CD14-positive monocyte (primary cell): Measurements from ENCODE around the gene FBXO28. TPM values are rescaled to one million over a fixed set of nuclear protein-coding genes. Genes with fewer than 3 reads are reported as not detected.

ENCODE experiments used
- DNase-seq, 3 donors: peaks; one replicate each; pipeline ENCODE4 v3.0.0-alpha.2; 2011 to 2022
- H2AFZ ChIP-seq: 2 replicates; pipeline ENCODE4 v1.6.0; 2012; ENCODE audit warnings: mild to moderate bottlenecking, low read depth, low read length, inconsistent platforms; ENCODE audit not compliant: insufficient read depth, poor library complexity, severe bottlenecking
- H3K27ac ChIP-seq, 2 donors: 1 replicate in 1 of 2; 2 replicates in 1 of 2; pipeline ENCODE4 v1.5.1; 2012 to 2013; ENCODE audit warnings: low read length in 2 of 2, control low read depth in 1 of 2, inconsistent platforms in 1 of 2, low read depth in 1 of 2, mild to moderate bottlenecking in 1 of 2
- H3K27me3 ChIP-seq, 2 donors: one replicate each; pipeline versions ENCODE4 v1.6.0 to v1.6.1; 2011 to 2013; ENCODE audit warnings: low read length in 2 of 2; ENCODE audit not compliant: control insufficient read depth in 2 of 2, insufficient read depth in 2 of 2
- H3K36me3 ChIP-seq, 2 donors: replicated peaks in 1 of 2; 1 replicate in 1 of 2; 2 replicates in 1 of 2; pipeline versions ENCODE4 v1.5.1 to v1.6.1; 2012 to 2013; ENCODE audit warnings: low read length in 2 of 2, control low read depth in 1 of 2, inconsistent platforms in 1 of 2, mild to moderate bottlenecking in 1 of 2; ENCODE audit not compliant: insufficient read depth in 2 of 2, control insufficient read depth in 1 of 2
- H3K4me1 ChIP-seq, 2 donors: 1 replicate in 1 of 2; 2 replicates in 1 of 2; pipeline versions ENCODE4 v1.5.1 to v1.6.1; 2012 to 2013; ENCODE audit warnings: low read length in 2 of 2, control low read depth in 1 of 2, inconsistent platforms in 1 of 2, mild to moderate bottlenecking in 1 of 2, moderate library complexity in 1 of 2; ENCODE audit not compliant: insufficient read depth in 2 of 2, control insufficient read depth in 1 of 2
- H3K4me2 ChIP-seq: replicated peaks from 2 replicates; pipeline ENCODE3; 2012; ENCODE audit warnings: low read length, moderate library complexity, mild to moderate bottlenecking; ENCODE audit not compliant: poor library complexity, severe bottlenecking; ENCODE audit errors: extremely low read depth
- H3K4me3 ChIP-seq, 3 experiments: fragments of 200-600 bp in 1 of 3; sonication (generic) in 1 of 3; replicated peaks in 1 of 3; 1 replicate in 2 of 3; 2 replicates in 1 of 3; pipeline ENCODE4 v1.5.1; 2011 to 2013; ENCODE audit warnings: low read length in 3 of 3, mild to moderate bottlenecking in 3 of 3, control low read depth in 2 of 3, low read depth in 2 of 3, inconsistent platforms in 1 of 3, moderate library complexity in 1 of 3
- H3K79me2 ChIP-seq: 2 replicates; pipeline ENCODE4 v1.6.0; 2012; ENCODE audit warnings: mild to moderate bottlenecking, control low read depth, inconsistent platforms, low read length, moderate library complexity; ENCODE audit not compliant: insufficient read depth
- H3K9ac ChIP-seq: 2 replicates; pipeline ENCODE4 v1.6.0; 2017; ENCODE audit warnings: low read length, mild to moderate bottlenecking; ENCODE audit not compliant: insufficient read depth, poor library complexity, severe bottlenecking
- H3K9me3 ChIP-seq, 2 donors: replicated peaks in 1 of 2; 1 replicate in 1 of 2; 2 replicates in 1 of 2; pipeline versions ENCODE4 v1.5.1 to v1.6.1; 2012 to 2013; ENCODE audit warnings: low read length in 2 of 2, control low read depth in 1 of 2; ENCODE audit not compliant: control insufficient read depth in 1 of 2, insufficient read depth in 1 of 2
- H4K20me1 ChIP-seq: 2 replicates; pipeline ENCODE4 v1.6.0; 2012; ENCODE audit warnings: mild to moderate bottlenecking, low read length, control low read depth, moderate library complexity; ENCODE audit not compliant: insufficient read depth
- H3K27ac Mint-ChIP-seq, 7 donors: one replicate each; pipeline ENCODE4 v1.8.0; 2020; ENCODE audit warnings: mild to moderate bottlenecking in 7 of 7, mixed read lengths in 7 of 7, moderate library complexity in 6 of 7, inconsistent platforms in 2 of 7
- H3K27me3 Mint-ChIP-seq, 3 donors: one replicate each; pipeline ENCODE4 v1.8.0; 2021 to 2022; ENCODE audit warnings: low read depth in 3 of 3, mild to moderate bottlenecking in 3 of 3, mixed read lengths in 3 of 3, moderate library complexity in 3 of 3, inconsistent platforms in 1 of 3
- H3K36me3 Mint-ChIP-seq, 2 donors: one replicate each; pipeline ENCODE4 v1.8.0; 2020; ENCODE audit warnings: mixed read lengths in 2 of 2, inconsistent platforms in 1 of 2, mild to moderate bottlenecking in 1 of 2
- H3K4me1 Mint-ChIP-seq: one replicate; pipeline ENCODE4 v1.8.0; 2020; ENCODE audit warnings: mild to moderate bottlenecking, mixed read lengths
- H3K4me3 Mint-ChIP-seq, 2 donors: one replicate each; pipeline ENCODE4 v1.8.0; 2020; ENCODE audit warnings: mild to moderate bottlenecking in 2 of 2, mixed read lengths in 2 of 2, moderate library complexity in 1 of 2
- H3K9me3 Mint-ChIP-seq, 7 donors: one replicate each; pipeline ENCODE4 v1.8.0; 2020 to 2022; ENCODE audit warnings: mixed read lengths in 7 of 7, mild to moderate bottlenecking in 6 of 7, moderate library complexity in 6 of 7, inconsistent platforms in 2 of 7
- WGBS: methylation state at CpG from one replicate; pipeline ENCODE4 v1.1.5; 2013; ENCODE audit warnings: missing lambda C conversion rate; ENCODE audit not compliant: insufficient coverage; 5-methylcytosine and 5-hydroxymethylcytosine counted together
- intact Hi-C, 2 donors: fragments of 100-400 bp; cut with micrococcal nuclease; formaldehyde crosslinking; loops; one replicate each; pipeline versions ENCODE4 v1.15.0 to v1.15.1; 2023
- polyA plus RNA-seq, 3 donors: library from polyadenylated mRNA; depleted of rRNA in 1 of 3; unstranded in 2 of 3; stranded (reverse) in 1 of 3; fragments of 300-500 nt in 2 of 3; fragments of >200 nt in 1 of 3; fragmentation: Illumina TruSeq in 2 of 3; gene quantifications; 1 replicate in 2 of 3; 2 replicates in 1 of 3; pipeline ENCODE4 v1.2.3, GENCODE V29; 2012 to 2021
- TF ChIP-seq, protein P1 (sequence below): fragments of 200-600 bp; IDR thresholded peaks from one replicate; pipeline ENCODE4 v1.8.0; 2022; ENCODE audit warnings: antibody characterized with exemption, mild to moderate bottlenecking

FBXO28 gene
- polyA plus RNA-seq, 3 donors, result 12.9 to 15.8 (median 13.0) TPM

DNA sequence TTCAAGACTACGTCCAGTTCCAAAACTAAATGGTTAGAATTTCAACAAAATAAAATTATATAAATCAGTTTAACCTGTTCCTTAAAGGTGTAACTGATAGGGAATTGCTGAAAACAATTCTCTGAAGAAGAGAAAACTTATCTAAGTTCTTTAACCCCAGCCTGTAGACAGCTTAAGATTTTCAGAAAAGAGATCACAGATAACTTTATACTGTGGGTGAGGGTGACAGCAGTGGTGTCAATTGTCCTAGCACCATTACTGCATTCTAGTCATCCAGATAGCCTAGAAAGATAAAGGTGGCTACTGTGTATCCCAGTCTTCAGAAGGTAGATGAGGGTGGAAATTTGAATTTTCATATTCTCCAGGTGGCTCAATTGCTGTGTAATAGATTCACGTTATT lies 49.4 kb downstream of the FBXO28 start:
- no peak overlapping the region for H3K4me3 ChIP-seq
- H3K27me3 Mint-ChIP-seq, result peaks cover 0 to 1% (median 0%) of the 10 kb centered on the region in 3 donors
- no peaks in the 10 kb centered on the region for H3K9me3 Mint-ChIP-seq
- WGBS, result no CpG with 5 or more reads among the region's 2 CpGs
- TF ChIP-seq, protein P1, sequence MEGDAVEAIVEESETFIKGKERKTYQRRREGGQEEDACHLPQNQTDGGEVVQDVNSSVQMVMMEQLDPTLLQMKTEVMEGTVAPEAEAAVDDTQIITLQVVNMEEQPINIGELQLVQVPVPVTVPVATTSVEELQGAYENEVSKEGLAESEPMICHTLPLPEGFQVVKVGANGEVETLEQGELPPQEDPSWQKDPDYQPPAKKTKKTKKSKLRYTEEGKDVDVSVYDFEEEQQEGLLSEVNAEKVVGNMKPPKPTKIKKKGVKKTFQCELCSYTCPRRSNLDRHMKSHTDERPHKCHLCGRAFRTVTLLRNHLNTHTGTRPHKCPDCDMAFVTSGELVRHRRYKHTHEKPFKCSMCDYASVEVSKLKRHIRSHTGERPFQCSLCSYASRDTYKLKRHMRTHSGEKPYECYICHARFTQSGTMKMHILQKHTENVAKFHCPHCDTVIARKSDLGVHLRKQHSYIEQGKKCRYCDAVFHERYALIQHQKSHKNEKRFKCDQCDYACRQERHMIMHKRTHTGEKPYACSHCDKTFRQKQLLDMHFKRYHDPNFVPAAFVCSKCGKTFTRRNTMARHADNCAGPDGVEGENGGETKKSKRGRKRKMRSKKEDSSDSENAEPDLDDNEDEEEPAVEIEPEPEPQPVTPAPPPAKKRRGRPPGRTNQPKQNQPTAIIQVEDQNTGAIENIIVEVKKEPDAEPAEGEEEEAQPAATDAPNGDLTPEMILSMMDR, result no peak
- H3K4me3 Mint-ChIP-seq, result no peak overlapping the region
- intact Hi-C loops, result no loop called here
- peaks cover 20 to 39% of the 10 kb centered on the region in 2 donors for H3K36me3 ChIP-seq
- H3K9me3 ChIP-seq, result no peaks in the 10 kb centered on the region
- H3K27ac Mint-ChIP-seq, result no peak overlapping the region
- H3K9ac ChIP-seq, result no peak overlapping the region
- DNase-seq, result no peak
- H4K20me1 ChIP-seq, result no peaks in the 10 kb centered on the region
- peaks cover 6 to 15% of the 10 kb centered on the region in 2 donors for H3K4me1 ChIP-seq
- no peak overlapping the region for H2AFZ ChIP-seq
- H3K4me2 ChIP-seq, result no peak overlapping the region
- H3K4me1 Mint-ChIP-seq, result peaks cover 13% of the 10 kb centered on the region
- H3K79me2 ChIP-seq, result no peaks in the 10 kb centered on the region
- no peaks in the 10 kb centered on the region for H3K27me3 ChIP-seq
- H3K36me3 Mint-ChIP-seq, result peaks cover 17 to 19% of the 10 kb centered on the region in 2 donors
- no peak overlapping the region for H3K27ac ChIP-seq

GRCh38 chr1:224168859-224169380 lies 55.0 kb downstream of the FBXO28 start:
- Mint-ChIP-seq H3K27me3 (peaks cover 0 to 3% (median 1%) of the 10 kb centered on the region in 3 donors), H3K4me3 (peak overlapping the region; percentile 28 to 87), H3K27ac (peak overlapping the region; percentile 92 to 98 (median 97)), H3K9me3 (peaks cover 0 to 4% (median 2%) of the 10 kb centered on the region in 7 donors), H3K4me1 (peaks cover 40% of the 10 kb centered on the region), H3K36me3 (no peaks in the 10 kb centered on the region)
- Histone ChIP-seq H3K36me3 (no peaks in the 10 kb centered on the region), H3K4me3 (peak overlapping the region in 1 of 3 experiments; percentile 58), H3K9me3 (no peaks in the 10 kb centered on the region), H4K20me1 (no peaks in the 10 kb centered on the region), H2AFZ (peak overlapping the region; percentile 69), H3K27me3 (no peaks in the 10 kb centered on the region), H3K4me1 (peaks cover 33 to 37% of the 10 kb centered on the region in 2 donors), H3K27ac (peak overlapping the region; percentile 81 to 86), H3K4me2 (peak overlapping the region; percentile 56), H3K79me2 (no peaks in the 10 kb centered on the region), H3K9ac (peak overlapping the region; percentile 12)
- 50% methylated on average over 2 of the region's 5 CpGs for WGBS
- TF ChIP-seq, protein P1, result no peak
- peak; percentile 83 to 96 (median 94) for DNase-seq
- intact Hi-C loops, result no loop called here
